Activated naive CD4-positive, alpha-beta T cell treated with anti-CD3 and anti-CD28 coated beads for 36 hours (primary cell): ENCODE results near the gene SLC47A1. TPM values are rescaled to one million over a fixed set of nuclear protein-coding genes. Genes with fewer than 3 reads are reported as not detected.

Experiments
- CTCF ChIA-PET: fragments of 350-600 bp; sonication (Branson Sonifier 250); formaldehyde crosslinking; loops from one replicate; lab custom pipeline; 2021; ENCODE audit warnings: antibody characterized with exemption; lab: Charles Lee
- DNase-seq: peaks from one replicate; pipeline ENCODE4 v3.0.0-alpha.2; 2020
- H3K27ac Mint-ChIP-seq: one replicate; pipeline ENCODE4 v1.8.0; 2021; ENCODE audit warnings: mild to moderate bottlenecking, mixed read lengths
- H3K27me3 Mint-ChIP-seq: one replicate; pipeline ENCODE4 v1.8.0; 2021; ENCODE audit warnings: low read depth, mixed read lengths
- H3K36me3 Mint-ChIP-seq: one replicate; pipeline ENCODE4 v1.8.0; 2021; ENCODE audit warnings: low read depth, mixed read lengths
- H3K4me1 Mint-ChIP-seq: one replicate; pipeline ENCODE4 v1.8.0; 2021; ENCODE audit warnings: low read depth, mixed read lengths
- H3K4me3 Mint-ChIP-seq: one replicate; pipeline ENCODE4 v1.8.0; 2021; ENCODE audit warnings: mild to moderate bottlenecking, moderate library complexity, mixed read lengths
- H3K9me3 Mint-ChIP-seq: one replicate; pipeline ENCODE4 v1.8.0; 2021; ENCODE audit warnings: mixed read lengths
- intact Hi-C: fragments of 100-400 bp; cut with micrococcal nuclease; formaldehyde crosslinking; loops from one replicate; pipeline ENCODE4 v1.15.1; 2023
- total RNA-seq, 2 experiments: library from RNA; stranded (reverse); gene quantifications; one replicate each; pipeline ENCODE4 v1.2.3, GENCODE V29; 2021

SLC47A1 gene
- total RNA-seq, 2 experiments from 2014 or later = 0.30 to 0.33 TPM

- intact Hi-C loops = no loop called here
- Mint-ChIP-seq H3K4me1 (no peaks in the 10 kb centered on the region), H3K36me3 (no peaks in the 10 kb centered on the region), H3K9me3 (no peaks in the 10 kb centered on the region), H3K27me3 (no peaks in the 10 kb centered on the region), H3K4me3 (no peak overlapping the region), H3K27ac (no peak overlapping the region)
- CTCF ChIA-PET = no interaction called here
- no peak for DNase-seq
These were observed 16.3 kb downstream of the SLC47A1 start for GRCh38 chr17:19549746-19550623.

- H3K27ac Mint-ChIP-seq = no peak overlapping the region
- H3K36me3 Mint-ChIP-seq = no peaks in the 10 kb centered on the region
- DNase-seq = no peak
- H3K27me3 Mint-ChIP-seq = no peaks in the 10 kb centered on the region
- no peaks in the 10 kb centered on the region for H3K9me3 Mint-ChIP-seq
- intact Hi-C loops = no loop called here
- no peaks in the 10 kb centered on the region for H3K4me1 Mint-ChIP-seq
- CTCF ChIA-PET = no interaction called here
- H3K4me3 Mint-ChIP-seq = no peak overlapping the region
These were observed 17.5 kb downstream of the SLC47A1 start for GRCh38 chr17:19551165-19551564.

GRCh38 chr17:19551591-19552148 is 18.0 kb downstream of the SLC47A1 start:
- no peaks in the 10 kb centered on the region for H3K27me3 Mint-ChIP-seq
- no peaks in the 10 kb centered on the region for H3K36me3 Mint-ChIP-seq
- intact Hi-C loops = no loop called here
- H3K9me3 Mint-ChIP-seq = no peaks in the 10 kb centered on the region
- H3K4me3 Mint-ChIP-seq = no peak overlapping the region
- CTCF ChIA-PET = no interaction called here
- no peaks in the 10 kb centered on the region for H3K4me1 Mint-ChIP-seq
- H3K27ac Mint-ChIP-seq = no peak overlapping the region
- DNase-seq = no peak

GRCh38 chr17:19553036-19553435 is 19.4 kb downstream of the SLC47A1 start:
- CTCF ChIA-PET = interaction anchor here (0.7 kb wide), 1 partner anchor 122 kb away, joined by 3 read pairs; no protein-coding TSS in a partner anchor
- H3K4me1 Mint-ChIP-seq = no peaks in the 10 kb centered on the region
- no peaks in the 10 kb centered on the region for H3K36me3 Mint-ChIP-seq
- no peaks in the 10 kb centered on the region for H3K27me3 Mint-ChIP-seq
- H3K4me3 Mint-ChIP-seq = no peak overlapping the region
- H3K27ac Mint-ChIP-seq = no peak overlapping the region
- DNase-seq = no peak
- intact Hi-C loops = no loop called here
- H3K9me3 Mint-ChIP-seq = no peaks in the 10 kb centered on the region

GRCh38 chr17:19554393-19554792 is 20.7 kb downstream of the SLC47A1 start:
- H3K4me1 Mint-ChIP-seq = no peaks in the 10 kb centered on the region
- no peak overlapping the region for H3K4me3 Mint-ChIP-seq
- H3K9me3 Mint-ChIP-seq = no peaks in the 10 kb centered on the region
- H3K27me3 Mint-ChIP-seq = no peaks in the 10 kb centered on the region
- H3K36me3 Mint-ChIP-seq = no peaks in the 10 kb centered on the region
- CTCF ChIA-PET = no interaction called here
- intact Hi-C loops = no loop called here
- no peak for DNase-seq
- no peak overlapping the region for H3K27ac Mint-ChIP-seq

GRCh38 chr17:19555746-19556145 is 22.1 kb downstream of the SLC47A1 start:
- CTCF ChIA-PET = interaction anchor here (0.6 kb wide), 1 partner anchor 11 kb away, joined by 3 read pairs; no protein-coding TSS in a partner anchor
- intact Hi-C loops = no loop called here
- H3K27me3 Mint-ChIP-seq = no peaks in the 10 kb centered on the region
- no peaks in the 10 kb centered on the region for H3K36me3 Mint-ChIP-seq
- no peaks in the 10 kb centered on the region for H3K4me1 Mint-ChIP-seq
- no peak for DNase-seq
- H3K9me3 Mint-ChIP-seq = no peaks in the 10 kb centered on the region
- H3K4me3 Mint-ChIP-seq = no peak overlapping the region
- no peak overlapping the region for H3K27ac Mint-ChIP-seq

GRCh38 chr17:19558946-19559345 is 25.3 kb downstream of the SLC47A1 start:
- DNase-seq = no peak
- no peak overlapping the region for H3K4me3 Mint-ChIP-seq
- no peaks in the 10 kb centered on the region for H3K9me3 Mint-ChIP-seq
- CTCF ChIA-PET = no interaction called here
- H3K4me1 Mint-ChIP-seq = no peaks in the 10 kb centered on the region
- intact Hi-C loops = no loop called here
- H3K27me3 Mint-ChIP-seq = no peaks in the 10 kb centered on the region
- H3K27ac Mint-ChIP-seq = no peak overlapping the region
- H3K36me3 Mint-ChIP-seq = no peaks in the 10 kb centered on the region

- intact Hi-C loops = no loop called here
- CTCF ChIA-PET = interaction anchor here (0.6 kb wide), 1 partner anchor 68 kb away, joined by 3 read pairs; no protein-coding TSS in a partner anchor
These were observed 28.2 kb downstream of the SLC47A1 start for GRCh38 chr17:19561697-19562318.

GRCh38 chr17:19565817-19566575 is 32.3 kb downstream of the SLC47A1 start:
- intact Hi-C loops = no loop called here
- H3K4me1 Mint-ChIP-seq = peaks cover 3% of the 10 kb centered on the region
- no peak overlapping the region for H3K4me3 Mint-ChIP-seq
- DNase-seq = no peak
- H3K27me3 Mint-ChIP-seq = peaks cover 2% of the 10 kb centered on the region
- no peaks in the 10 kb centered on the region for H3K9me3 Mint-ChIP-seq
- H3K27ac Mint-ChIP-seq = no peak overlapping the region
- H3K36me3 Mint-ChIP-seq = no peaks in the 10 kb centered on the region
- CTCF ChIA-PET = interaction anchor here (0.7 kb wide), 1 partner anchor 10 kb away, joined by 3 read pairs; no protein-coding TSS in a partner anchor

More at GRCh38 chr17:19561697-19562318, 28.2 kb downstream of the SLC47A1 start:
- Mint-ChIP-seq H3K9me3 (no peaks in the 10 kb centered on the region), H3K27me3 (no peaks in the 10 kb centered on the region), H3K27ac (no peak overlapping the region), H3K36me3 (no peaks in the 10 kb centered on the region), H3K4me3 (no peak overlapping the region), H3K4me1 (no peaks in the 10 kb centered on the region)
- DNase-seq = no peak

- CTCF ChIA-PET = interaction anchor here (0.6 kb wide), 2 partner anchors 10 to 33 kb away, joined by 3 to 4 read pairs; no protein-coding TSS in a partner anchor
- Mint-ChIP-seq H3K9me3 (no peaks in the 10 kb centered on the region), H3K4me3 (no peak overlapping the region), H3K4me1 (peaks cover 3% of the 10 kb centered on the region), H3K36me3 (no peaks in the 10 kb centered on the region), H3K27me3 (peaks cover 2% of the 10 kb centered on the region), H3K27ac (no peak overlapping the region)
- no peak for DNase-seq
- intact Hi-C loops = no loop called here
These were observed 33.8 kb downstream of the SLC47A1 start for GRCh38 chr17:19567216-19568015.

- Mint-ChIP-seq H3K4me1 (peaks cover 3% of the 10 kb centered on the region), H3K27ac (no peak overlapping the region), H3K27me3 (peaks cover 2% of the 10 kb centered on the region), H3K4me3 (no peak overlapping the region), H3K36me3 (no peaks in the 10 kb centered on the region), H3K9me3 (no peaks in the 10 kb centered on the region)
- intact Hi-C loops = no loop called here
- no peak for DNase-seq
- CTCF ChIA-PET = interaction anchor here (0.6 kb wide), 2 partner anchors 10 to 32 kb away, joined by 3 to 4 read pairs; no protein-coding TSS in a partner anchor
These were observed 34.3 kb downstream of the SLC47A1 start for GRCh38 chr17:19568016-19568350.
